Uterus (tissue), 4 donors: ENCODE data around the gene SLC6A6. TPM values are rescaled to one million over a fixed set of nuclear protein-coding genes. Genes with fewer than 3 reads are reported as not detected.

ENCODE experiments used
- DNase-seq, 2 donors: peaks; one replicate each; pipeline ENCODE4 v3.0.0-alpha.2; 2019 to 2020
- H3K27ac ChIP-seq, 2 donors: fragments of 200-600 bp; sonication (generic); 1 replicate in 1 of 2; 2 replicates in 1 of 2; pipeline ENCODE4 v1.5.1; 2016 to 2018
- H3K27me3 ChIP-seq, 2 donors: fragments of 200-600 bp; sonication (generic); one replicate each; pipeline ENCODE4 v1.5.1; 2018 to 2019; ENCODE audit warnings: control low read depth in 1 of 2
- H3K36me3 ChIP-seq, 2 donors: fragments of 200-600 bp; sonication (generic); one replicate each; pipeline ENCODE4 v1.5.1; 2019; ENCODE audit warnings: control low read depth in 1 of 2
- H3K4me1 ChIP-seq, 2 donors: fragments of 200-600 bp; sonication (generic); one replicate each; pipeline ENCODE4 v1.5.1; 2018 to 2019; ENCODE audit warnings: control low read depth in 1 of 2
- H3K4me3 ChIP-seq, 2 donors: fragments of 200-600 bp; sonication (generic); 1 replicate in 1 of 2; 2 replicates in 1 of 2; pipeline ENCODE4 v1.5.1; 2018 to 2019; ENCODE audit warnings: mild to moderate bottlenecking in 1 of 2
- H3K9me3 ChIP-seq, 2 donors: fragments of 200-600 bp; sonication (generic); one replicate each; pipeline ENCODE4 v1.5.1; 2019; ENCODE audit warnings: control low read depth in 1 of 2
- POLR2A ChIP-seq, 2 donors: fragments of 450-650 bp; IDR thresholded peaks; one replicate each; pipeline ENCODE4 v1.6.1; 2016; ENCODE audit warnings: antibody characterized with exemption in 2 of 2, mild to moderate bottlenecking in 1 of 2, moderate library complexity in 1 of 2
- intact Hi-C: fragments of 100-400 bp; cut with DNase I; formaldehyde crosslinking; loops from one replicate; pipeline ENCODE4 v1.15.1; 2023; ENCODE audit warnings: low total_unique reads
- total RNA-seq, 4 donors: library from RNA; depleted of rRNA in 3 of 4; stranded (reverse); fragments of >200 nt in 3 of 4; gene quantifications; one replicate each; pipeline versions ENCODE4 v1.1.0 to v1.2.4, GENCODE V29; 2014 to 2023
- TF ChIP-seq, protein P1 (sequence below), 4 experiments: fragments of 200-600 bp in 2 of 4; fragments of 450-650 bp in 2 of 4; sonication (generic) in 2 of 4; IDR thresholded peaks; one replicate each; pipeline ENCODE4 v1.5.1; 2016 to 2019; ENCODE audit warnings: antibody characterized with exemption in 4 of 4, mild to moderate bottlenecking in 2 of 4, moderate library complexity in 1 of 4
- donor health status: DM: yes; HTN: yes; CAD: no.

The SLC6A6 gene
- total RNA-seq, 4 donors from 2014 or later = 15.9 to 37.5 (median 18.0) TPM

DNA sequence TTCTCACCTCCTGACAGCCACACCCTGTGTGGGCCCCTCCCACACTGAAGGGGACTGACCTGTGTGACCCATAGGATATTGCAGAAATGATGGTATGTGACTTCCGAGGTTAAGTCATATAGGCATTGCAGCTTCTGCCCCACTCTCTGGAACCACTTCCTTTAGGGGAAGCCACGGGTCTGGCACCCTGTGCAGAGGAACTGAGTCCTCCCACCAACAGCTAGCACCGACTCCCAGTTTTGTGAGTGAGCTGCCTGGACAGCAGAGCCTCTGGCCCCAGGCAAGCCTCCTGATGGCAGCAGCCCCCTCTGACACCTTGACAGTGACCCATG, 24.6 kb upstream of the SLC6A6 start:
- H3K27me3 ChIP-seq = no peaks in the 10 kb centered on the region
- H3K9me3 ChIP-seq = no peaks in the 10 kb centered on the region
- H3K27ac ChIP-seq = no peak overlapping the region
- H3K36me3 ChIP-seq = no peaks in the 10 kb centered on the region
- TF ChIP-seq, protein P1, sequence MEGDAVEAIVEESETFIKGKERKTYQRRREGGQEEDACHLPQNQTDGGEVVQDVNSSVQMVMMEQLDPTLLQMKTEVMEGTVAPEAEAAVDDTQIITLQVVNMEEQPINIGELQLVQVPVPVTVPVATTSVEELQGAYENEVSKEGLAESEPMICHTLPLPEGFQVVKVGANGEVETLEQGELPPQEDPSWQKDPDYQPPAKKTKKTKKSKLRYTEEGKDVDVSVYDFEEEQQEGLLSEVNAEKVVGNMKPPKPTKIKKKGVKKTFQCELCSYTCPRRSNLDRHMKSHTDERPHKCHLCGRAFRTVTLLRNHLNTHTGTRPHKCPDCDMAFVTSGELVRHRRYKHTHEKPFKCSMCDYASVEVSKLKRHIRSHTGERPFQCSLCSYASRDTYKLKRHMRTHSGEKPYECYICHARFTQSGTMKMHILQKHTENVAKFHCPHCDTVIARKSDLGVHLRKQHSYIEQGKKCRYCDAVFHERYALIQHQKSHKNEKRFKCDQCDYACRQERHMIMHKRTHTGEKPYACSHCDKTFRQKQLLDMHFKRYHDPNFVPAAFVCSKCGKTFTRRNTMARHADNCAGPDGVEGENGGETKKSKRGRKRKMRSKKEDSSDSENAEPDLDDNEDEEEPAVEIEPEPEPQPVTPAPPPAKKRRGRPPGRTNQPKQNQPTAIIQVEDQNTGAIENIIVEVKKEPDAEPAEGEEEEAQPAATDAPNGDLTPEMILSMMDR (IDR thresholded peaks at IDR 0.05) = no peak
- no peak overlapping the region for H3K4me3 ChIP-seq
- intact Hi-C loops = no loop called here
- no peak for DNase-seq
- no peaks in the 10 kb centered on the region for H3K4me1 ChIP-seq

DNA sequence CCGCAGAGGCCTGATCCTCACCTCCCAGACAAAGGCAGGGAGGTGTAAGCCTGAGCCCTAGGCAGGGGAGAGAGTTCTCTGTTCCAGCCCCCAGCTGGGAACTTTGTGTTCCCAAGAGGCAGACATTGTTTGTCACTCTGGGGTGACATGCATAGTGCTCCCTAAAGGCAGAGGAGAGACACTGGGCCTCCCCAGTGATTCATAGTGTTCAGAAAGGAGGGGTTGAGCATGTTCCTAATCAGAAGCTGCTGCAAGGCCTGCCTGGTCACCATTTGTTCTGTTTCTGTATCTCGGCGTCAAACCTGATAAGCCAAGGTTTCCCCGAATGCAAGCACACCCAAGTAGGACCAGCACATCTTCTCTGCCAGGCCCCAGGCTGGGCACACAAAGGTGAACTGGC, 24.0 kb upstream of the SLC6A6 start:
- no peak for DNase-seq
- intact Hi-C loops = no loop called here
- H3K4me3 ChIP-seq = no peak overlapping the region
- no peaks in the 10 kb centered on the region for H3K36me3 ChIP-seq
- TF ChIP-seq, protein P1 (IDR thresholded peaks at IDR 0.05) = no peak
- TF ChIP-seq POLR2A (IDR thresholded peaks at IDR 0.05) = no peak
- H3K4me1 ChIP-seq = no peaks in the 10 kb centered on the region
- H3K27me3 ChIP-seq = no peaks in the 10 kb centered on the region
- no peak overlapping the region for H3K27ac ChIP-seq
- no peaks in the 10 kb centered on the region for H3K9me3 ChIP-seq

DNA sequence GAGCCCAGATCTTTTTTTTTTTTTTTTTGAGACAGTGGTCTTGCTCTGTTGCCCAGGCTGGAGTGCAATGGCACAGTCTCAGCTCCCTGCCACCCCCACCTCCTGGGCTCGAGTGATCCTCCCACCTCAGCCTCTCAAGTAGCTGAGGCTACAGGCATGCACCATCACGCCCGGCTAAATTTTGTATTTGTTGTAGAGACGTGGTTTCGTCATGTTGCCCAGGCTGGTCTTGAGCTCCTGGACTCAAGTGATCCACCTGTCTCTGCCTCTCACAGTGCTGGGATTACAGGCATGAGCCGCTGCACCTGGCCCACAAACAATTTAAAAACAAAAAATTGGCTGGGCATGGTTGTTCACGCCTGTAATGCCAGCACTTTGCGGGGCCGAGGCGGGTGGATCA, 22.6 kb upstream of the SLC6A6 start:
- intact Hi-C loops = no loop called here

DNA sequence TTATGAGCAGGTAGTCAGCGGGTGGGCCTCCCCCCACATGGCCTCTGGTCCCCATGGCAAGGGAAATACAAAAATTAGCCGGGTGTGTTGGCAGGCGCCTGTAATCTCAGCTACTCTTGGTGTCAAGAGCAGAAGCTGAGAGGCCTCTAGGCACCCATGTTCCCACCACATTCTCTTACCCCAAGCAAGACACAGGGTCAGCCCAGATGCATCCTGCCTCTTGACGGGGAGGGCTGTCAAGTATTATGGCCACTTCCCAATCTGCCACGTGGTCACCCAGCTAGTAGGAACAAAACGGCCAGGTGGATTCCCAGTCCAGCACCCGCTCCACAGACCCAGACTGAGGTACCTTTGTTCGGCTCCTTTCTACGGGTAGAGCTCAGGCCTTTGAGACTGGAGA, 16.2 kb upstream of the SLC6A6 start:
- no peak for DNase-seq
- no peak for TF ChIP-seq POLR2A (IDR thresholded peaks at IDR 0.05)
- TF ChIP-seq, protein P1 (IDR thresholded peaks at IDR 0.05) = no peak
- Histone ChIP-seq H3K27me3 (no peaks in the 10 kb centered on the region), H3K36me3 (no peaks in the 10 kb centered on the region), H3K27ac (no peak overlapping the region), H3K9me3 (no peaks in the 10 kb centered on the region), H3K4me3 (no peak overlapping the region), H3K4me1 (no peaks in the 10 kb centered on the region)
- intact Hi-C loops = no loop called here

More for the DNA sequence above, 22.6 kb upstream of the SLC6A6 start:
- no peak for TF ChIP-seq POLR2A (IDR thresholded peaks at IDR 0.05)
- TF ChIP-seq, protein P1 (IDR thresholded peaks at IDR 0.05) = no peak
- no peak for DNase-seq
- Histone ChIP-seq H3K27me3 (no peaks in the 10 kb centered on the region), H3K4me3 (no peak overlapping the region), H3K36me3 (no peaks in the 10 kb centered on the region), H3K4me1 (no peaks in the 10 kb centered on the region), H3K9me3 (no peaks in the 10 kb centered on the region), H3K27ac (no peak overlapping the region)

DNA sequence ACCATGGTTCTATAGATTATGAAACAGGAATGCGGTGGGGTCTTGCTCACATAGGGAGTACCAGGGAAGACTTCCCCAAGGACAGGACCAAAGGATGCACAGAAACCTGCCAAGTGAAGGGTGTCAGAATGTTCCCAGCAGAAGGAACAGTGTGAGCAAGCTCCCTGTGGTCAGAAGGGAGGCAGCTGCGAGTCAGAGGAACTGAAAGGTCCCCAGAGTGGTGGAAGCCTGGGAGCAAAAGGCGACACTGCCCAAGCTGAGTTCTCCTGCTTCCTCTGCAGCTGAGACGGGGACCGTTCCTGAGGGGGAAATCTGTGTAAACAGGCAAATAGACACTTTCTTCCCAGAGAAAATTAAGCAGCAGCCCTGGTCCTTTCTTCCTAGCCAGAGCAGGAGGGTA, 14.2 kb upstream of the SLC6A6 start:
- Histone ChIP-seq H3K36me3 (no peaks in the 10 kb centered on the region), H3K27me3 (no peaks in the 10 kb centered on the region), H3K9me3 (no peaks in the 10 kb centered on the region), H3K4me1 (no peaks in the 10 kb centered on the region), H3K4me3 (no peak overlapping the region), H3K27ac (no peak overlapping the region)
- no peak for TF ChIP-seq POLR2A (IDR thresholded peaks at IDR 0.05)
- TF ChIP-seq, protein P1 (IDR thresholded peaks at IDR 0.05) = no peak
- DNase-seq = no peak
- intact Hi-C loops = no loop called here
